Measurements from ENCODE around the gene PYGL.

The PYGL gene

DNA sequence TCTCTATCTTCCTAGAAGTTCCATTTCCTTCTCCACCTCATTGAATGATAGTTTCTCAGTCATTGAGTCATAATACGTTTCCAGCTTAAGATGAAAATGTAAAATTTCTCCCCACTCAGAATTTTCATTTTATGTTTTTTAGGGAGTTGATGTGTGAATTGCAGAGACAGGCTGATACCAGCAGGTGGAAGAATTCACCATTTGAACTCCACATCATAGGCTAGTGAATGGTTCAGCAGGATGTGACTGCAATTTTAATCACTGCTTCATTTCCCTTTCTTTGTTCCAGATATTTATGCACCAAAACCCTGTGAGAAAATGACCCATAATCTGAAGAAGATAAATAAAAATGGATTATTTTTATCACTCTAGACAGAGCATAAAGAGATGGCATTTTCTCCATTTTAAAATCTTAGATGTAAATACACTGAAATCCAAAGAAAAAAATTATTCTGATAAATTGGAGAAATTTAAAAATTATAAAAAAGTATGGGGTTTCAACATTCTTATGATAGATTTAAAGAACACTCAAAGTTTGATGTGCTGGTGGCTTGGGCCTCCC, 10.6 kb upstream of the PYGL start:
- H3K27me3 ChIP-seq (ENCODE audit: control insufficient read depth, low read length): no peaks in the 10 kb centered on the region
- no peak overlapping the region for H3K27ac ChIP-seq (ENCODE audit: low read depth, low read length)
- H3F3A ChIP-seq (ENCODE audit: control insufficient read depth, insufficient read depth): 0 out of 2 replicates have a peak, but pooled peaks cover 6% of the 10 kb centered on the region
- no peak for TF ChIP-seq EZH2phosphoT487 (IDR thresholded peaks at IDR 0.05; ENCODE audit: borderline replicate concordance, low read length)
- TF ChIP-seq, protein P1, sequence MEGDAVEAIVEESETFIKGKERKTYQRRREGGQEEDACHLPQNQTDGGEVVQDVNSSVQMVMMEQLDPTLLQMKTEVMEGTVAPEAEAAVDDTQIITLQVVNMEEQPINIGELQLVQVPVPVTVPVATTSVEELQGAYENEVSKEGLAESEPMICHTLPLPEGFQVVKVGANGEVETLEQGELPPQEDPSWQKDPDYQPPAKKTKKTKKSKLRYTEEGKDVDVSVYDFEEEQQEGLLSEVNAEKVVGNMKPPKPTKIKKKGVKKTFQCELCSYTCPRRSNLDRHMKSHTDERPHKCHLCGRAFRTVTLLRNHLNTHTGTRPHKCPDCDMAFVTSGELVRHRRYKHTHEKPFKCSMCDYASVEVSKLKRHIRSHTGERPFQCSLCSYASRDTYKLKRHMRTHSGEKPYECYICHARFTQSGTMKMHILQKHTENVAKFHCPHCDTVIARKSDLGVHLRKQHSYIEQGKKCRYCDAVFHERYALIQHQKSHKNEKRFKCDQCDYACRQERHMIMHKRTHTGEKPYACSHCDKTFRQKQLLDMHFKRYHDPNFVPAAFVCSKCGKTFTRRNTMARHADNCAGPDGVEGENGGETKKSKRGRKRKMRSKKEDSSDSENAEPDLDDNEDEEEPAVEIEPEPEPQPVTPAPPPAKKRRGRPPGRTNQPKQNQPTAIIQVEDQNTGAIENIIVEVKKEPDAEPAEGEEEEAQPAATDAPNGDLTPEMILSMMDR (IDR thresholded peaks at IDR 0.05; ENCODE audit: low read depth, low read length, poor library complexity, severe bottlenecking): peak; percentile 78
- H3K4me1 ChIP-seq (ENCODE audit: control insufficient read depth, low read length): peaks cover 15% of the 10 kb centered on the region
- no peaks in the 10 kb centered on the region for H3K36me3 ChIP-seq (ENCODE audit: control insufficient read depth, low read length)
- H3K9me3 ChIP-seq (ENCODE audit: control insufficient read depth, insufficient read depth, low read length): no peaks in the 10 kb centered on the region
- H3K79me2 ChIP-seq (ENCODE audit: control insufficient read depth, low read length): no peaks in the 10 kb centered on the region
- H3K9me2 ChIP-seq (replicated peaks; ENCODE audit: control insufficient read depth, low read length): no peaks in the 10 kb centered on the region
- no peak overlapping the region for H3K4me2 ChIP-seq (ENCODE audit: low read length)
- H4K20me1 ChIP-seq (ENCODE audit: control insufficient read depth, insufficient read depth, low read depth, low read length): no peaks in the 10 kb centered on the region
- no peak overlapping the region for H3K4me3 ChIP-seq (ENCODE audit: low read length)

DNA sequence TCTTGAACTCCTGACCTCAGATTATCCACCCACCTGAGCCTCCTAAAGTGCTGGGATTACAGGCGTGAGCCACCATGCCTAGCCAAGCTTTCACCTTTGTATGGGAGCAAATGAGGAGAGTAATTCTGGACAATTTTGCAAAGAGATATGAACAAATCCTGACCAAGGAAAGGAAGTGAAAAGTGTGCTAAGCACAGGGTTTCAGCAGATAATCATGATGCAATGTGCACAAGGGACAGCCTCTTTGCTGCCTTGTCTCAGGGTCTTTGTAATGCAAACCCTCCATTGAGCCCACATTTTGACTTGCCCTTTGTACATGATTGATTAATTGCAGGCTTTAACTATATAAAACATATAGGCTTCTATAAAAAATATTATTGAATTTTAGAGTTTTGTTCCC, 9.2 kb upstream of the PYGL start:
- Histone ChIP-seq H3K79me2 (ENCODE audit: control insufficient read depth, low read length) (no peaks in the 10 kb centered on the region), H4K20me1 (ENCODE audit: control insufficient read depth, insufficient read depth, low read depth, low read length) (no peaks in the 10 kb centered on the region), H3K4me3 (ENCODE audit: low read length) (no peak overlapping the region), H3K9me3 (ENCODE audit: control insufficient read depth, insufficient read depth, low read length) (no peaks in the 10 kb centered on the region), H3K27me3 (ENCODE audit: control insufficient read depth, low read length) (no peaks in the 10 kb centered on the region), H3K36me3 (ENCODE audit: control insufficient read depth, low read length) (no peaks in the 10 kb centered on the region), H3K4me2 (ENCODE audit: low read length) (no peak overlapping the region), H3K9me2 (replicated peaks; ENCODE audit: control insufficient read depth, low read length) (no peaks in the 10 kb centered on the region), H3F3A (ENCODE audit: control insufficient read depth, insufficient read depth) (0 out of 2 replicates have a peak, but pooled peaks cover 3% of the 10 kb centered on the region), H3K4me1 (ENCODE audit: control insufficient read depth, low read length) (peaks cover 15% of the 10 kb centered on the region), H3K27ac (ENCODE audit: low read depth, low read length) (no peak overlapping the region)
- TF ChIP-seq, protein P1 (IDR thresholded peaks at IDR 0.05; ENCODE audit: low read depth, low read length, poor library complexity, severe bottlenecking): no peak
- no peak for TF ChIP-seq EZH2phosphoT487 (IDR thresholded peaks at IDR 0.05; ENCODE audit: borderline replicate concordance, low read length)

DNA sequence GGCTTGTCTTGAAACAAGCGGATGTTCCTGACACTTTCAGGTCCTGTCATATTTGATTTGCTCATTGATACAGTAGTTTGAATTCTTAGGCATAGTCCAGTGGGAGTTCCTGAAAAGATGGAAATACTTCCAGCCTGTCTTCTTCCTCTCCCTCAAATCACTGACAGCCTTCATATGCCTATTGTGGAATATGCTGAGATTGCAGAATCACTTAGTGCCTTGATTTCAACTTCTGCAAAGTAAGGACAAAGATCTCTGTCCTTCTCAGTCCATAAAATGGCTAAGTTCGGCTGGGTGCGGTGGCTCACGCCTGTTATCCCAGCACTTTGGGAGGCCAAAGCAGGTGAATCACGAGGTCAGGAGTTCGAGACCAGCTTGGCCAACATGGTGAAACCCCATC, 6.7 kb upstream of the PYGL start:
- Histone ChIP-seq H3K4me2 (ENCODE audit: low read length) (no peak overlapping the region), H3F3A (ENCODE audit: control insufficient read depth, insufficient read depth) (peaks cover 3% of the 10 kb centered on the region; the same call in 1 of the 2 replicates), H3K27ac (ENCODE audit: low read depth, low read length) (no peak overlapping the region), H3K4me3 (ENCODE audit: low read length) (no peak overlapping the region), H3K4me1 (ENCODE audit: control insufficient read depth, low read length) (peaks cover 15% of the 10 kb centered on the region), H3K36me3 (ENCODE audit: control insufficient read depth, low read length) (no peaks in the 10 kb centered on the region), H4K20me1 (ENCODE audit: control insufficient read depth, insufficient read depth, low read depth, low read length) (no peaks in the 10 kb centered on the region), H3K9me2 (replicated peaks; ENCODE audit: control insufficient read depth, low read length) (no peaks in the 10 kb centered on the region), H3K27me3 (ENCODE audit: control insufficient read depth, low read length) (no peaks in the 10 kb centered on the region), H3K9me3 (ENCODE audit: control insufficient read depth, insufficient read depth, low read length) (no peaks in the 10 kb centered on the region), H3K79me2 (ENCODE audit: control insufficient read depth, low read length) (no peaks in the 10 kb centered on the region)
- TF ChIP-seq, protein P1 (IDR thresholded peaks at IDR 0.05; ENCODE audit: low read depth, low read length, poor library complexity, severe bottlenecking): no peak
- TF ChIP-seq EZH2phosphoT487 (IDR thresholded peaks at IDR 0.05; ENCODE audit: borderline replicate concordance, low read length): no peak
